Mesenteric fat pad (tissue), 1 donor: ENCODE measurements around the gene VAV3. TPM values are rescaled to one million over a fixed set of nuclear protein-coding genes. Genes with fewer than 3 reads are reported as not detected.
"Not testable (repeated sequence)": the region's sequence is repeated elsewhere in the genome, so short reads cannot be mapped to it uniquely, and the experiment has no call there.

Experiments used
- DNase-seq: peaks from one replicate; pipeline ENCODE4 v3.0.0-alpha.2; 2020; ENCODE audit warnings: low spot score
- long read RNA-seq: library from polyadenylated mRNA; unstranded; transcript quantifications from one replicate; pipeline ENCODE4 v2.0.0, GENCODE V29; 2020
- total RNA-seq: library from RNA; stranded (reverse); fragmentation: NEBNext Ultra II Directional; extraction: Animal tissue kit (Norgen Biotek cat#: 25700); gene quantifications from one replicate; pipeline ENCODE4 v1.2.1, GENCODE V29; 2021
- donor health status: DM: yes; HTN: yes; CAD: no.

The VAV3 gene, protein sequence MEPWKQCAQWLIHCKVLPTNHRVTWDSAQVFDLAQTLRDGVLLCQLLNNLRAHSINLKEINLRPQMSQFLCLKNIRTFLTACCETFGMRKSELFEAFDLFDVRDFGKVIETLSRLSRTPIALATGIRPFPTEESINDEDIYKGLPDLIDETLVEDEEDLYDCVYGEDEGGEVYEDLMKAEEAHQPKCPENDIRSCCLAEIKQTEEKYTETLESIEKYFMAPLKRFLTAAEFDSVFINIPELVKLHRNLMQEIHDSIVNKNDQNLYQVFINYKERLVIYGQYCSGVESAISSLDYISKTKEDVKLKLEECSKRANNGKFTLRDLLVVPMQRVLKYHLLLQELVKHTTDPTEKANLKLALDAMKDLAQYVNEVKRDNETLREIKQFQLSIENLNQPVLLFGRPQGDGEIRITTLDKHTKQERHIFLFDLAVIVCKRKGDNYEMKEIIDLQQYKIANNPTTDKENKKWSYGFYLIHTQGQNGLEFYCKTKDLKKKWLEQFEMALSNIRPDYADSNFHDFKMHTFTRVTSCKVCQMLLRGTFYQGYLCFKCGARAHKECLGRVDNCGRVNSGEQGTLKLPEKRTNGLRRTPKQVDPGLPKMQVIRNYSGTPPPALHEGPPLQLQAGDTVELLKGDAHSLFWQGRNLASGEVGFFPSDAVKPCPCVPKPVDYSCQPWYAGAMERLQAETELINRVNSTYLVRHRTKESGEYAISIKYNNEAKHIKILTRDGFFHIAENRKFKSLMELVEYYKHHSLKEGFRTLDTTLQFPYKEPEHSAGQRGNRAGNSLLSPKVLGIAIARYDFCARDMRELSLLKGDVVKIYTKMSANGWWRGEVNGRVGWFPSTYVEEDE
- total RNA-seq: 11.4 TPM
- long read RNA-seq, partial matches to known transcripts: 0 of 2 reads
- long read RNA-seq, other reads (novel, unspliced or antisense): 2 of 2 reads

DNA sequence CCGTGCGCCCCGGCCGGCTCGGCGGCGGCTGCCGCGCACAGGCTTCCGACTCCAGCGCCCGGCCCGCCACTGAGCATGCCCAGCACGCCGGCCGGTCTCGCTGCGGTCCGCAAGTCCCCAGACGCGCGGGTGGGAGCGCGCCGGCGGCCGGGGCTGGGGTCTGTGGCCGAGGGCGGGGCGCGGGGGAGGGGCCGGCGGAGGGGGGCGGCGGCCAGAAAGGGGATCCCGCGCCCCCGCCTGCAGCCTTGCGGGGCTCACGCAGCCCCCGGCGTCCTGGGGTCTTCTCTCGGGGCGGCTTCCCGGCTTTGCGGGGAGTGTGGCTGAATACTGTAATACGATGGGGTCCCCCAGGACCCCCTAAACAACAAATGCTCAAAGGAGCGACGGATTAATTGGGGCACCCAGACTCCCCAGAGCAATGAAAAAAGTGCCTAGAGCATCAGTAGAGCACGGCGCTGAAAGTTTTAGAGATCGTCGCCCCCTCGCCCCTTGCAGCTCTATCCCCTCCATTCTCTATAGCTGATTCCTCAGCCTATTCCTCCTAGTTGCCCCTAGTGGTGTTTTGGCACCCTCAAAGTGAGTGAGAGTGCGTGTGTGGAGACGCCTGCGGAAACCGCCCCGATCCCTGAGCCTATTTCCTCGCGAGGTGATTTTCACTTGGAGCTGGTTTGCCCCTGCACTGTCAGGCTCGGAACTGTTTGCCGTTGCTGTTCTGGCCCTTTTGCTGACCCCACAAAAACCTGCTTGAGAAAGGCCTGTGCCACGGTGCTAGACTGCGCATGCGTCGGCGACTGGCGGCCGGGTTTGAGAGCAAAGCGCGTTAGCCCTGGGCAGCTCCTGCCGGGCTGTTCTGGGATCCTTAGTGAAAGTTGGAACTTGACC is at the start of gene VAV3:
Gene VAV3, minus strand, starts transcription at position 71 of the 882 bp plus-strand sequence. CDS start 311 bp downstream, outside the sequence.
- DNase-seq: peak; percentile 89

DNA sequence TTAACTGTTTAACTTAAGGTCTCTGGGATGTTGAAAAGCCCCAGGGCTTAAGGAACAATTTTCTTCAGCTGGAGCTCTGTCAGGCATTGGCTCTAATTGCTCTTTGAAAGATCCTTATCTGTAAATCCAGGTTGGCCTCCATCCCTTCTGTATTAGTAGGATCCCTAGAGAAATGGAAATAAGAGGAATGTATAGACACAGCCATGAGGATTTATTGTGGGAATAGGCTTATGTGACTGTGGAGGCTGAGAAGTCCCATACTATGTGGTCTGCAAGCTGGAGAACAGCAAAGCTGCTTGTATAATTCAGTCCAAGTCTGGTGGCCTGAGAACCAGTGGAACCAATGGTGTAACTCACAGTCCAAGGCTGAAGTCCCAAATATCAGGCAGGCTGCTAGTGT is 47.6 kb upstream of the VAV3 start:
- DNase-seq: no peak

DNA sequence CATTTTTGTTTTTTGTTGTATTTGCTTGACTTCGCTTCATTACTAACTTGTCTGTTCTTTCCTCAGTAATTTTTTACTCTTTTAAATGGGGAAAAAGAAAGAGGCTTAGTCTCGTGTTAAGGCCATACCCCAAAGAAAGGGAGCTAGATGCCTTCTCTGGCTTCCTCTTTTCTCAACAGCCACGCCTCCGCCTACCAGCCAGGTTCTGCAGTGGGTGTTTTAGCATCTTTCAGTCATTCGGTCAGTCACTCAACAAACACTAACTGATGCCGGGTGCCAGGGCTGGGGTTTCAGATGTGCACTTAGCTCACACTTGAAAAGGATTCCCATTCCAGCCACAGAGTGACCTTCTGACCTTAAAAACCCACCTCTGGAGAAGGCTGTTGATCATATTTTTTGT is 46.3 kb upstream of the VAV3 start:
- no peak for DNase-seq

DNA sequence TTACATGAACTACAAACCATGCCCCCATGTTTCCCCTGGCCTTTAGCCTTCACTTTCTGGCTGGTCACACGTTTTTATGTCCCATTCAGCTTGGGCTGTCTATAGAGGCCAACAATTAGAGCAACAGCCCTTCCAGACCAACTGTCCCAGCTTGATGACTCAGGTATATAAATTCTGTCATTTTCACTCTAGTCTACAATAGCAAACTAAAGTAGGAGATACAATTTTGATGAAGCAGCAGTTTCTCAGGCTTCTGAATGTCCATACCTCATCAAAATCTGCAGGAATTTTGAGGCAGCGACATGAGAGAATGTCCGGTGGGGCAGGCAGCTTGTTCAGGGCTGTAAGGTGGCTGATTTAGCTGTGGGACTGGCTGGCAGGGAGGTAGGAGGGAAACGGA is 45.6 kb upstream of the VAV3 start:
- DNase-seq: no peak

DNA sequence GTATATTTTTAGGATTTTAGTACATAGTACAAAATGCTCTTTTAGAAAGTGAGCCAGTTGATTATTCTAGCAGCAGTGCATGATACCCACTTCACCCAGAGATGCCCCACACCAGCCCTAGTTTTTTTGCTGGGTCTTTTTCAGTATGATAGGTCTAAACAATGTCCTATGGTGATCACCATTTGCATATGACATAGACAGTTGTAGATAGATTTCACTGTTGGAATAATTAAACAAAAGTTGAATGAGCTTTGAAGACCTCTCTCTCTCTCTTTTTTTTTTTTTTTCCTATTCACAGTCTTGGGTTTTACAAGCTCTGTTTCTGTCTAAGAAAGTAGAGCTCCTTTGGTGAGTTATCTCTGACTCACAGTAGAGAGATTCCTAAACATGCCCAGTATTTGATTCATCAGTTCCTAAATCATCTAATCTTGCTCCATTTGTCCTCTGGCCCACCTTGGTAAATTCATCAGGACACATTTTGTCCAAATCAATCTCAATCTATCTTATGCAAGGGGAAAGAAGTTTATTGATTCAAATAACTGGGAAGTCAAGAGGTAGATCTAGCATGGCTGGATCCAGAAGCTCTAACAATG is 44.7 kb upstream of the VAV3 start:
- no peak for DNase-seq

DNA sequence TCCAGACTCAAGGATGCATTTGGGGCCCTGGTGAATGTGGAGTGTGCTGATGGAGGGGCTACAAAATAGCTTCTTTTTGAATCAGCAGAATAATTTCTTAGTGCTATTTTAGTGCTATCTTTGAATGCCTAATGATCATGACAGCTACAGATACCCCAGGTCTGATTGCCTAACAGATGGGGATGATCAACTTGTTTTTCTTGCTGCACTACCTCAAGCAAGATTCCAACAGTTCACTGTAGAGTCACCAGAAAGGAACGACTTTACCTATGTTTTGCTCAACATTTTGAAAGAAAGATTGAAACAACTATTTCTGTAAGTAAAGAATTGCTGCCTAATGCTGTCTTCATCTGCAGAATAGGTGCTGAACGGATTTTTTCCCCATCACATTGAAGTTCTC is 42.6 kb upstream of the VAV3 start:
- no peak for DNase-seq

DNA sequence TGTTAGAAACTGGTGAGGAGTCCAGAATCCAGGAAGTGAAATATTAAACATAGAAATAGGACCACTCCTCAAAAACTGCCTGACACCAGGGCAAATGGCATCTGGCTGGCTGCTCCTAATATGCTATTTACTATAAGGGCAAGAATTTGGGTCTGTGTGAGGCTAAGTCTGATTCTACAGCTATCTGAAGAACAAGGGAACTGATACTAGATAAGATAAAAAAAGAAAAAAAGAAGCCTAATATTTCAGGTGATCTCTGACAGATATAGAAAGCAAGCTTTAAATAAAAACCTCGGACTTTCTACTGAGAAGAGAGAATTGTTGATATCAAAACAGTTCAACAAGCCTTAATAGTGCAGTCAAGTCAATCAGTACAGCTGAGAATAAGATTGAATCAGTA is 42.1 kb upstream of the VAV3 start:
- DNase-seq: no peak

DNA sequence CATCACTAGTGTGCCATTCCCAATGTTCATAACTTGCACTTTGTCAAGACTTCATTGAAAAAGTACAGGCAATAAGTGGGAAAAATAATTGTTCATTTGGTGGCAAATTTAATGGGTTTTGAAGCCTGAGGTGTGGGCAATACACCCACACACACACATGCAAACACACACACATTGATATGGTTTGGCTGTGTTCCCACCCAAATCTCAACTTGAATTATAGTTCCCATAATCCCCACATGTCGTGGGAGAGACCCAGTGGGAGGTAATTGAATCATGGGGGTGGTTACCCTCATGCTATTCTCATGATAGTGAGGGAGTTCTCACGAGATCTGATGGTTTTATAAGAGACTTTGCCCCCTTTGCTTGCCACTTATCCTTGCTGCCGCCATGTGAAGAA is 39.9 kb upstream of the VAV3 start:
- DNase-seq: not testable (repeated sequence)

DNA sequence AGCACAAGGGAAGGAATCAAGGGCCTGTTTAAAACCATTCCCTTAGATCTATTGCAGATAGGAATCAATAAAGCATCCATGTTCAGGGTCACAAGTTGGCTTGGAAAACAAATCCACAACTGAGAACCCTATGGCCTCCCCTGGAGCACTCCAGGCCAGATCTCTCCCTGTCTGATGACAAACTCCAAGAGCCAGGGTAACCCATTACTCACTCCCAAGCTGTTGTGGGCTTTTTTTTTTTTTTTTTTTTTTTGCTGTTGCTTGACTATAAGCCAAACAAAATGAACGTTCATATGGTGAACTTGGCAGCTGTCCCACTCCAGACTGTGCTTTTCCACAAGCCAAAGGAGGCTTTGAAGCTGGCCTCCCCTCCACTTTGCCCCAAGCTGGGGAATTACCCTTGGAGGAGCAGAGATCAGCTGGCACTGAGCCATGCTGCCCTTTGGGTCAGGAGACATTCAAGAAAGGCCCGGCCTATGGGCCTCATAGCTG is 35.7 kb upstream of the VAV3 start:
- no peak for DNase-seq

DNA sequence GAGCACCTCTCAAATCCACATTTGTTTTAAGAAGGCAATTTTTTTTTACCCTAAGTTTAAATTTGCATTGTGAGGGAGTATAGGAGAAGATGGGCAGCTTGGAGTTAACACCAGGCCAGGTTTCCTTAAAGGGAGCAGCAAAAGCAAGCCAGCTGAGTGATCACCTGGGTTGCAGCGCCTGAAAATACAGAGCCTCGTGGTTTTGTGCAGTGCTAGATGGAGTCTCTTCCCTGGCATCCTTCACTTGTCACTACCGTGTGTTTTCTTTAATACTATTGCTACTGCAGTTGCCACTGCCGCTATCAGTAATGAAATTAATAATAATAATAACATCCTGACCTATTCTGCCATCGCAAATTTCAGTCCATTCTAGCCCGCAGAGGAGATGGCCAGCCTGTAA is 35.2 kb upstream of the VAV3 start:
- no peak for DNase-seq

DNA sequence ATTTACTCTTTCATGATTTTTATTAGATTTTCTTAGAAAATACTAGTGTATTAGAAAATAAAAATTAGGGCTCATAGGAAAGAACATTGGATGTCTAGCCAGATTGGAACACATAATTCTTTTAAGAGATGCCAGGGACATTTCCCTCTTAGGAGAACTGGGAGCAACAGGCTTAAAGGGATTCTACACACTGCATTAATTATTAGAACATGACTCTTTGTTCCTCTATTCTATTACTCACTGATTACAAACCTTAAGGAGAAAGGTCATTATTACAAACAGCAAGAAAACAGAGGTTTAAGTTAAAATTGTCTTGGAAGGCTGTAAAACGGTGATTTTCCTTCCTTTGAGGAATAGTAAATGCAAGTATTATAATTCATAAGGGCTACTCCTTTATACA is 32.9 kb upstream of the VAV3 start:
- DNase-seq: no peak

DNA sequence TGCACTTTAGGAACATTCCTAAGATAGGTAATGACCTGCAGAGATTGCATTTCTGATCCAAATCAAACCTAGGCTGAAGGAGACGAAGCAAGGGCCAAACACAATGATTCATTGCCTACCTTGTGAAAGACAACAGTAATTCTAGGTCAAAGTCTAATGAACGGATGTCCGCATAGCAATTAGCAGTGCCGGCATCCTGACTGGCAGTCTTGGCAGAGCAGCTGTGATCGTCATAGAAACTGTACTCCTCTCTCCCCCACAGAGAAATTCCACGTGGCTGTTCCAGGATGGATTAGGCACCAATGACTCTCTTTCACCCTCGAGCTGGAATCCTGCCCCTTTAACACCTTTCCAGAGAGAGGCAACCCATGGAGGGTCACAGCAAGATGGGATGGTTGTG is 28.9 kb upstream of the VAV3 start:
- DNase-seq: no peak

DNA sequence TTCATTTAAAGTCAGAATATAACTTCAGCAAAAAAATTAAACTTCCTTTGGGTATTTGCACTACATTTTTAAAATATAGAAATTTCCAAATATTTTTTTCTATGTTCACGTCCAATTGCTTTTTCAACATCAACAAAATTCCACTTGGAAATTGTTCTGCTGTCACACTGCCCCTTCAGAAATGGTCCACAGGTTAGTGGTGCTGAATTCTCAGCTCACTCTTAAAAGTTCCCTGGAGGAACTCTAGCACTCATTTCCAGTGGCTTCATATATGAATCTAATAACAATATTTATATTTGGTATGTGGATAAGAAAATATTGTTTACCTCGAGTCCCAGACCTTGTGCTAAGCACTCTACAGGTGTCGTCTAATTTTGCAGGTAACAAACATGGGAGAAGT is 27.4 kb upstream of the VAV3 start:
- DNase-seq: no peak

DNA sequence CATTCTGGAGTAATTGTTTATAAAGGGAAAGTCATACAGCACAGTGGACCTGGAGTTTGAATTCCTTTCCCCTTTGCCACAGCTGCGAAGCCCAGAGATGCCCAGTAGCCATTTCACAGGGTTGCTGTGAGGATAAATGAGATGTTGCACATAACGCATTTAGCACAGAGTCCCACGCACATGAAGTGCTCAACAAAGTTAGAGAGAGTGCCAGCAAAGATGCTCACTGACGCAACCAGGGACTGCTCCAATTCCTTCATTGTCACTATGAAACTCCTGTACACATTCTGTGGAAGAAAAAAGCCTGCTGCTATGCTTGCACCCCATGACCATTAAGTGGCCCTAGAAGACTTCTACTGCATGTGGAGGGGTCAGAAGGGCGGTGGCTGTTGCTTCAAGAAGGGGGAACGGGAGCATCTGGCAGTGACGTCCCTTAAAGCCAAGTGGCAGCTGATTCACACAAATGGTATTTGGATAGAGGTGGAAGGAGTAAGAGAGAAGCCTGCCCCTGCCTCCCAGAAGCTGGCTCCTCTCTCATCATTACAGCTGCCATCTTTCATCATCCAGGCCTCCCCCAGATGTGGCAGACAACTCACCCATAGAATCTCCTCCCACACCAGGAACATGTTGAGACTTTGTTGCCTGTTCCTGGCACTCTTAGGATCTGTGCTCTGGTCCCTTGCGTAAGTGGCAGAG is 26.5 kb upstream of the VAV3 start:
- no peak for DNase-seq

DNA sequence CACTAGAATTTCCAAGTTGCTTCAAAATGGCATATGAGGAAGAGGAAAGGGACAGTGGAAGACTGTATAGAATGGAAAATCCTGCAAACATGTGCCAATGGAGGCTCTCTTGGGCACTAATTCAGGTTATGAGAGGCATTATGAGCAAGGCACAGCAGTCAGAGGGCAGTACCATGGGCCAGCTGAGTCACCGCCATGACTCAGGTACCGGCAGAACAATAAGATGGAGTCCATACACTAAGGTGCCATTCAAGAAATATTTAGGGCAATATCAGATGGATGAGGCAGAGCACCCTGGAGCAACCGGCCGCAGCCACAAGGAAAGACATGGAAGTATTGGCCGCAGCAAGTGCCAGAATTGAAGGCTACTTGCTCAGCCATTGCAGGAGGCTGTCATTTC is 25.6 kb upstream of the VAV3 start:
- DNase-seq: no peak

DNA sequence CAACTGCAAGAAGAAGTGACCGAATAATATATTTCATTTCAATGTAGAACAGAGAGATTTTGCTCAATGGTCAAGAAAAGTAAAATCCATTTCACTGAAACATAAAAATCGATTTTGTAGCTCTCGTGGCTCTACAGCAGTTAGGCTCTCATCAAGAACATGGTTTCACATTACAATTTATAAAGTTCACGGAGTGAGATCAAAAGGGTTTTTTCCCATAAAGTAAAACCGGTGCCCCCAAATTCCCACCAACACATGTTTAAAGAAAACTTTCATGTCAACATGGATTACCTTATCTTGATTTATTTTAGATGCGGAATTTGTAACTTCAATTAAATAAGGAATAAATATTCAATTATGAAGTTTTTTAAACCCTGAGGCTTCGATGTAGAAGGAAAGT is 16.3 kb upstream of the VAV3 start:
- no peak for DNase-seq

DNA sequence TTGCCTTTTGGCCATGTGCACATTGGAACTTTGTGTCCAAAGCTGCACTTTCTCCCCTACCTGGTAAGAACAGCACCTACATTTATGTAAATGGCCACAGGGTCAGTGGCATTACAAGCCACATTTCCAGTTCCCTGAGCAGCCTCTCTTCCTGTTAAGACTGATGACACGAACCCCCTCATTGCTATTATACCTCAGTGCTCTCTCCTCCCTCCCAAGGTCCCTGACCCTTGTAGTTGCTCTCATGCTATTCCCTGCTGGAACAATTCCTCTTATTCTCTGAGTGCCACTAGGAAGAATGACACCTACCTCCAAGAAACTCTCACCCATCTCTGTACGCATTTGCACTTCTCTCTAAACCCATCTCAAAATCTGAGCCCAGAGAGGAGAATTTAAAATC is 14.9 kb upstream of the VAV3 start:
- no peak for DNase-seq

DNA sequence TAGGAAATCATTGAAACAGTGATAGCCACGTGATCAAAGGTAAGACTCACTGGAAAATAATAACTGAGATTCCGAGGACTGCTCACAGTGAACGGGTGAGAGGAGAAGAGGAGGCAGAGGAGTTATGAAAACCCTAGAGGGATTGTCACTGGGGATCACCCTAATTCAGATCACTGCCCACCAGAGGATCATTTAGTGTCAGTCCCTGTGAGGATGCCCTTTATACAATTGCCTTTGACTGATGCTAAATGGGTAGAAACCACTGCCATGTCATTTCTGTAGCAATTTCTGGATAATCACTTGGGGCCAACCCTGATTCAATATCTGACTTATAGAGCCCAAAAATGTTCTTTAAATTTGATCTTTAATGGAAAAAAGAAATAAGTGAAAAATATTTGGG is 14.1 kb upstream of the VAV3 start:
- no peak for DNase-seq

DNA sequence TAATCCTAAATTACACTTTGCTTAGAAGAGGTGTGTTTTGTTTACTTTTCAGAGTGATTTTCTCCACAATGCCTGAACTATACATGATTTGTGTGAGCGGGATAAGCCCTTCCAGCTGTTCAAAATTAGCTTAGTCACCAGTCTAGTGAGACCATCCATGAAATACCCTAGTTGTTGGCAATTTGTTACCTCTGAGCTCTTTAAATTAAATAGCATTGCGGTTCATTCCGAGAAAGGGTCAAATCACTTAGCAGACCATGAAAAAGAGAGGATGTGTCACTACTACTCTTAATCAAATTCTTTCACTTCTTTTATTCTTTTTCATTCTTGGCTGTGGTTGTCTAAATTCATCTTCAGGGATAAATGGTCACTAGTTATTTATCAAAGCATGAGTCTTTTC is 11.9 kb upstream of the VAV3 start:
- DNase-seq: no peak

DNA sequence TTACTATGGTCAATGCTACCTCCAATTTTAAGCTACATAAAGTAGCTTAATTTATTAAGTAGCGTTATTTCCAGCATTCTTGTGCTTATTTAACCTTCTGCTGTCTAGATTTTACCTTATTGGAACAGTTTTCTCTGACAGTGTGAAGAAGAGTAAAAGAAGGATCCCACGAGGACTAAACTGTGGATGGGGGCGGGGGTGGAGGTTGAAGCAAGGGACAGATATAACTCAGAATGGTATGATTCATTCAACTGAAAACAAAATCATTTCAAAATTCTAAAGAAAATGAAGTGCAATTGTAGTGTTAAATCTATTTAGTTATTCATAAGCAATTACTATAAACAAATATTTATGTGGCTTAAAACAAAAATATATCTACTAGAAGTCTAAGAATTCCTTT is 11.5 kb upstream of the VAV3 start:
- DNase-seq: no peak
